Uterus (tissue), 2 donors: Measurements from ENCODE around the gene IMPG1.

Experiments
- CTCF ChIP-seq, 4 experiments: fragments of 200-600 bp in 2 of 4; fragments of 450-650 bp in 2 of 4; sonication (generic) in 2 of 4; IDR thresholded peaks; one replicate each; pipeline ENCODE4 v1.5.1; 2016 to 2019; ENCODE audit warnings: antibody characterized with exemption in 4 of 4, mild to moderate bottlenecking in 2 of 4, moderate library complexity in 1 of 4
- POLR2A ChIP-seq, 2 donors: fragments of 450-650 bp; IDR thresholded peaks; one replicate each; pipeline ENCODE4 v1.6.1; 2016; ENCODE audit warnings: antibody characterized with exemption in 2 of 2, mild to moderate bottlenecking in 1 of 2, moderate library complexity in 1 of 2

DNA sequence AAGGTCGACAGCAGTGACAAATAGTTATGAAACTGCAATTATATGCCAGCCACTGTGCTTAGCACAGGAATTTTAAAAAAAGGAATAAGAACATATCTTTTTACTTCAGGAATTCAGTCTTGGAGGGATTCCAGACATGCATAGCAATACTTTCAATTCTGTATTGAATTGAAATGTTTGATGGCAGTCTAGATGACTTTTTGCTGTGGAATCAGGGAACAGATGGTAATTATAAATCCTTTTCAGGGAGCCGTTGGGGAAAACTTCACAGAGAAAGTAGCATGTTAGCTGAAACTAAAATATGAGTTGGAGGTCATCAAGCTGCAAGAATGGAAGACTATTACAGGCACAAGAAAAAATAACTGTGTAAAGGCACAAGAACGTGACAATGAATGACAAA, 74.8 kb downstream of the IMPG1 start:
- TF ChIP-seq CTCF (IDR thresholded peaks at IDR 0.05), result no peak
- no peak for TF ChIP-seq POLR2A (IDR thresholded peaks at IDR 0.05)
